Left lobe of liver (tissue), 2 donors: ENCODE data around the gene SREBF1. TPM values are rescaled to one million over a fixed set of nuclear protein-coding genes. Genes with fewer than 3 reads are reported as not detected.

Experiments
- ATAC-seq: fragments of 200-7000 bp; cut with Tn5 transposase; one replicate; pipeline ENCODE4 v1.9.1; 2020; ENCODE audit warnings: mild to moderate bottlenecking, moderate library complexity
- DNase-seq: peaks from one replicate; pipeline ENCODE4 v3.0.0-alpha.2; 2020; ENCODE audit warnings: low spot score
- total RNA-seq: library from RNA; stranded (reverse); gene quantifications from one replicate; pipeline ENCODE4 v1.2.1, GENCODE V29; 2021
- donor health status: DM: no; HTN: no; CAD: no; lungs with moderate emphysema.
- donor health status: DM: no; HTN: yes; CAD: no.

SREBF1 gene
- total RNA-seq, 1 donor from 2014 or later, result 220 TPM

- ATAC-seq (no peak), DNase-seq (no peak)
Observed at GRCh38 chr17:17798573-17799255, 38.1 kb downstream of the SREBF1 start.

- ATAC-seq, result no peak
- no peak for DNase-seq
Observed at GRCh38 chr17:17798010-17798556, 38.7 kb downstream of the SREBF1 start.

DNA sequence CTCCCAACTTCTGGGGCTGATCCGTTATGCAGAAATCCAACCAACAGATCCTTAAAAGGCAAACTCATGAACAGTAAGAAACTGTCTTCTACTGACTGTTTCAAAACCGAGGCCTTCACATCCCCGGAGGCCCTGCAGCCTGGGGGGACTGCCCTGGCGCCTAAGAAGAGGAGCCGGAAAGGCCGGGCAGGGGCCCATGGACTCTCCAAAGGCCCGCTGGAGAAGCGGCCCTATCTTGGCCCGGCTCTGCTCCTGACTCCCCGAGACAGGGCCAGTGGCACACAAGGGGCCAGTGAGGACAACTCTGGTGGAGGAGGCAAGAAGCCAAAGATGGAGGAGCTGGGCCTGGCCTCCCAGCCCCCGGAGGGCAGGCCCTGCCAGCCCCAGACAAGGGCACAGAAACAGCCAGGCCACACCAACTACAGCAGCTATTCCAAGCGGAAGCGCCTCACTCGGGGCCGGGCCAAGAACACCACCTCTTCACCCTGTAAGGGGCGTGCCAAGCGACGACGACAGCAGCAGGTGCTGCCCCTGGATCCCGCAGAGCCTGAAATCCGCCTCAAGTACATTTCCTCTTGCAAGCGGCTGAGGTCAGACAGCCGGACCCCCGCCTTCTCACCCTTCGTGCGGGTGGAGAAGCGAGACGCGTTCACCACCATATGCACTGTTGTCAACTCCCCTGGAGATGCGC, 39.5 kb downstream of the SREBF1 start:
- DNase-seq (no peak), ATAC-seq (no peak)

GRCh38 chr17:17796787-17797061, 40.1 kb downstream of the SREBF1 start:
- ATAC-seq (no peak), DNase-seq (no peak)

GRCh38 chr17:17795946-17796786, 40.6 kb downstream of the SREBF1 start:
- no peak for DNase-seq
- no peak for ATAC-seq

- no peak for ATAC-seq
- no peak for DNase-seq
Observed at GRCh38 chr17:17795296-17795695, 41.5 kb downstream of the SREBF1 start.

DNA sequence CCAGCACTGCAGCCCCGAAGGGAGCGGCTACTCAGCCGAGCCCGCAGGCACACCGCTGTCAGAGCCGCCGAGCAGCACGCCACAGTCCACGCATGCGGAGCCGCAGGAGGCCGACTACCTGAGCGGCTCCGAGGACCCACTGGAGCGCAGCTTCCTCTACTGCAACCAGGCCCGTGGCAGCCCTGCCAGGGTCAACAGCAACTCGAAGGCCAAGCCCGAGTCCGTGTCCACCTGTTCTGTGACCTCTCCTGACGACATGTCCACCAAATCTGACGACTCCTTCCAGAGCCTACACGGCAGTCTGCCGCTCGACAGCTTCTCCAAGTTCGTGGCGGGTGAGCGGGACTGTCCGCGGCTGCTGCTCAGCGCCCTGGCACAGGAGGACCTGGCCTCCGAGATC, 42.4 kb downstream of the SREBF1 start:
- ATAC-seq, result no peak
- no peak for DNase-seq

GRCh38 chr17:17793378-17794214, 43.2 kb downstream of the SREBF1 start:
- no peak for ATAC-seq
- DNase-seq, result no peak

DNA sequence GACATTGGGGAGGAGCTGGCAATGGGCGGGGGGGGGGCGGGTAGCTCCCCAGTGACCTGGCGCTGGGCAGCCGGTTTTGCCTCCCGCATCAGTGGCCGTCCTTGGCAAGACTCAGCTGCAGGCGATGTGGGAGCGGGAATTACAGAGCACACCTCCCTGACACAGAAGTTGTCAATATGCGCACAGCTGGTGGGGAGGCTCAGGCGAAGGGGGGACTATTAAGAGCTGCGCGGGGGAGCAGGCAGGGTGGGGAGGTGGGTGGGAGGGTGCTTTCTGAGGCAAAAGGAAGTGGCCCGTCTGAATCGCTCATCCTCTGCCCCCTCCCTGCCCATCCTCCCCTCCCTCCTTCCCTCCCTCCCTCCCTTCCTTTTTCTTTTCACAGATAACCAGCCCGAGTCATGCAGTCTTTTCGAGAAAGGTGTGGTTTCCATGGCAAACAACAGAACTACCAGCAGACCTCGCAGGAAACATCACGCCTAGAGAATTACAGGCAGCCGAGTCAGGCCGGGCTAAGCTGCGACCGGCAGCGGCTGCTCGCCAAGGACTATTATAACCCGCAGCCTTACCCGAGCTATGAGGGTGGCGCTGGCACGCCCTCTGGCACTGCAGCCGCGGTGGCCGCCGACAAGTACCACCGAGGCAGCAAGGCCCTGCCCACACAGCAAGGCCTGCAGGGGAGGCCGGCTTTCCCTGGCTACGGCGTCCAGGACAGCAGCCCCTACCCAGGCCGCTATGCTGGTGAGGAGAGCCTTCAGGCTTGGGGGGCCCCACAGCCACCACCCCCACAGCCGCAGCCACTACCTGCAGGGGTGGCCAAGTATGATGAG, 44.0 kb downstream of the SREBF1 start:
- no peak for DNase-seq
- ATAC-seq, result peak; percentile 13

DNA sequence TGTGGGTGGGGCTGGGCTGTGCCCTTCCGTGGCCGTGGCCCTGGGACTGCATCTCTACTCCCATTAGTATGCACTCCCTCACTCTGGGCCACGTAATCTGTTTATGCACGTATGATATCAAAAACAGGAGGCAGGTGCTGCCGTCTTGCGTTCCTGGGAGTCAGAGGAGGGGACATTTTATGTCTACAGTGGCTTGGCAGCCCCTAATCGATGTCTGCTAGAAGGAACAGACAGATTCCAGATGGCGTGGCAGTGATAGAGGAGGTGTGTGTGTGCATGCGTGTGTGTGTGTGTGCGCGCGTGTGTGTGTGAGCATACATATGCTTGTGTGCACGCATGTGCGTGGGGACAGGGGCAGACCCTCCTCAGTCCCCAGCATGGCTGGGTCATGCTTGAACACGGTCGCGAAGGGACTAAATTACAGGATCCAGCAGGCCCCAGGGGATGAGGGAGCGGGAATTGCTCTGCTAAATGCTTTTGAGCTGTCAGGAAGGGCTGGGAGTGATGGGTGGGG, 44.7 kb downstream of the SREBF1 start:
- no peak for ATAC-seq
- DNase-seq, result no peak

GRCh38 chr17:17790637-17791464, 45.9 kb downstream of the SREBF1 start:
- ATAC-seq, result no peak
- DNase-seq, result no peak

GRCh38 chr17:17789828-17790636, 46.8 kb downstream of the SREBF1 start:
- ATAC-seq, result no peak
- no peak for DNase-seq

GRCh38 chr17:17789410-17789809, 47.4 kb downstream of the SREBF1 start:
- ATAC-seq (no peak), DNase-seq (no peak)

- ATAC-seq, result no peak
- no peak for DNase-seq
Observed at GRCh38 chr17:17788967-17789366, 47.8 kb downstream of the SREBF1 start.

DNA sequence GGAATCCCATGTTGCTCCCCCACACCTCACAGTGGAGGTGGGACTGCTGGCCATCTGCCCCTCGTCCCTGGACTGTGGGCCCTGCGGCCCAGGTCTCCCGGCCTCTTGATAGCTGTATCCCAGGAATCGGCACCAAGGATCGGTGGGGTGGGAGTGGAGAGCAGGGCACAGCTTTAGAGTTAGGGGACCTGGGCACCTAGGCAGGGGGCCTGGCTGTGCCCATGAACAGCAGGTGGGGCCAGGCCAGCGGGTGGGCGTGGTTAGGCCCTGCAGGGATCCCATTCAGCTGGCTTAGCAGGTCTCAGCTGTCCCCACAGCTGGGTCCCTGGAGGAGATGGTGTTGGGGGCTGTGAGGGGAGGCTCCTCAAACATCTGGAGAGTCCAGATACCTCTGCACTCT, 49.2 kb downstream of the SREBF1 start:
- no peak for ATAC-seq
- DNase-seq, result no peak

- no peak for DNase-seq
- no peak for ATAC-seq
Observed at GRCh38 chr17:17786998-17787397, 49.8 kb downstream of the SREBF1 start.

- DNase-seq (no peak), ATAC-seq (no peak)
Observed at GRCh38 chr17:17785407-17785806, 51.4 kb downstream of the SREBF1 start.

- ATAC-seq (peak; percentile 28), DNase-seq (no peak)
Observed at GRCh38 chr17:17784657-17785267, 52.0 kb downstream of the SREBF1 start.
